Activated CD4-positive, alpha-beta T cell treated with anti-CD3 and anti-CD28 coated beads for 1 hour (primary cell): Measurements from ENCODE around the gene SELENOF.

Experiments used
- DNase-seq: peaks from one replicate; pipeline ENCODE4 v3.0.0-alpha.2; 2020

Gene SELENOF

DNA sequence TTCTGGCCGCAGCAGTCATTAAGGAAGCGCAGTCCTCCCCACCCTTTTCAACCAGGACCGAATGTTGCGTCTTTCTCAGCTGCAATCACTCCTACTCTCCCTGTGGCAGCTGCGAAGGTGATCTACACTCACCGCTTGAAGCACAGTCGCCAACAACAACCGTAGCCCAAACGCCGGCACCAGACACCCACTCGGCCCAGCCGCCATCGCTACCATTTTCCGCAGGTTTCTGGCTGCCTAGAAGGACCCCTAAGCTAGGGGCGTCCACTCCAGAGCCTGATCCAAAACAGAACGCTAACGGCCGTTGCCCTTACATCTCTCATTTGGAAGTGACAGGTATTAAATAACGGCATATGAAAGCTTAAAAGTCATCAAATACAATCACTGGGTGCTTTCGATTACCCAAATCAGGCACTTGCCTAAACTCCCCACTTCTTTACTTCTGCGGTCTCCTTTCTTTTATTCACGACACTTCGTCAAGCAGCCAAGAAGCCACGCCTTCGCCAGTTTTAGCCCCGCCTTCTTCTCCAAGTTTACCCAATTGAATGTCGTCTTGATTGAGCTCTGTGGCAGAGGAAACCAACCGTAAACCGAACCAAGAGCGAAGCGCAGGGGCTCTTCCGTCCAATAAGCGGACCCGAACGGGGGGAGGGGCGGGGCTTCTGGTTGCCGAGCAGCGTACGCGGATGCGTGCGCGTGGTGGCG lies at the start of gene SELENOF:
Gene SELENOF, minus strand, starts transcription at position 231 of the 705 bp plus-strand sequence. Its CDS starts 15 bp downstream, at position 216.
- DNase-seq, result peak; percentile 97

DNA sequence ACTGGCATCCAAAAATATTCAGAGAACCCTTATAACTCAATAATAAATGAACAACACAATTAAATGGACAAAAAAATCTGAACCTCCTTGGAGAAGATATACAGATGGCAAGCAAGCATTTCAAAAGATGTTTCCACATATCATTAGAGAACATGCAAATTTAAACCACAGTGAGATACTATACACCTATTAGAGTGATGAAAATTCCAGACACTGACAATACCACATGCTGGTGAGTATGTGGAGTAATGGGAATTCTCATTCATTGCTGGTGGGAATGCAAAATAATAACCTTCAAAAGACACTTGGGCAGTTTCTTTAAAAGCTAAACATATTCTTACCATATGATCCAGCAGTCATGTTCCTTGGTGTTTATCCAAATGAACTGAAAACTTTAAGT lies 46.6 kb upstream of the SELENOF start:
- no peak for DNase-seq

GRCh38 chr1:86957221-86957620 lies 43.3 kb upstream of the SELENOF start:
- no peak for DNase-seq

- DNase-seq, result no peak
Measured at GRCh38 chr1:86956221-86956620, 42.3 kb upstream of the SELENOF start.

GRCh38 chr1:86955678-86956077 lies 41.8 kb upstream of the SELENOF start:
- DNase-seq, result no peak

GRCh38 chr1:86953167-86953566 lies 39.2 kb upstream of the SELENOF start:
- DNase-seq, result no peak

DNA sequence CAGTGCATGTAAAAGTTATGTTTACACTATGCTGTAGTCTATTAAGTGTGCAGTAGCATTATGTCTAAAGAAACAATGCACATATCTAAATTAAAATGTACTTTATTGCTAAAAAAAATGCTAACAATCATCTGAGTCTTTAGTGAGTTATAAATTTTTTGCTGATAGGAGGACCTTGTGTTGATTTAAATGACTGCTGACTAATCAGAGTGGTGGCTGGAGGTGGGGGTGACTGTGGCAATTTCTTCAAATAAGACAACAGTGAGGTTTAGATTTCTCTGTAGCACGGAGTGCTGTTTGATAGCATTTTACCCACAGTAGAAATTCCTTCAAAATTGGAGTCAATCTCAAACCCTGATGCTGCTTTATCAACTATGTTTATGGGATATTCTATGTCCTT lies 37.5 kb upstream of the SELENOF start:
- DNase-seq, result no peak

GRCh38 chr1:86950712-86951419 lies 36.9 kb upstream of the SELENOF start:
- no peak for DNase-seq

- DNase-seq, result no peak
Measured at GRCh38 chr1:86948212-86948611, 34.3 kb upstream of the SELENOF start.

DNA sequence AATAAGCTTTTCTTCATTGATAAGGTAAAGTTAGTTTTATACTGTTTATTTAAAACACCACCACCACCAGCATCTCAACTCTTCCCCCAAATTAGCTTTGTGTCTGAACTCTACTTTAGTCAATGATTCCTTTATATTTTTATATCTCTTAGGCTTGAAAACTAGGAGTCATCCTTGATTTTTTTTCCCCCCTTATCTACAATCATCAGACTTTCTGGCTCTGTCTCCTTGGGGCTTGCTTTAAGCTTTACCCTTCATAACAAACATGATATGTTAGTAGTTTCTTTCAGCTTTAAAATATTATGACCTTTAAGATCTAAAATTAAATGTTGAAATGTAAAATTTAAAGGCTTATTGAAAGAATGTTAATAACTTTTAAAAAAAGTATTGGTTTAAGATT lies 28.8 kb upstream of the SELENOF start:
- no peak for DNase-seq

DNA sequence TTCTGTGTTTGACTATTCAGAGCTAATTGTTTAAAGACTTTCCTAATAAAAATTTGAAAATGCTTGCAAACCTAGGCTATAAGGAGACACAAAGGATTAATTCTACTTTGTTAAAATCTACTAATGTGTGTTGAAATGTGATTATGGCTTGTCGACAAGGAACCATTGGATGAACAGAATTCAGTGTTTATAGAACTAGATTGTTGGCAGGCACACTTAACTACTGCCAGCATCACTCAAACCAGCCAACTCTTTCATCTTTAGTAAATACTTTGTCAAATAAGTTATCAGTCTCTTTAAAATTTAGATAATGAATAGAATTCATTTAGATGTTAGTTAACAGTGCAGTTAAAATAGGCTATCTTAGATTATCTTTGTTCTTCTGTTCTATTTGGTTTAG lies 28.1 kb upstream of the SELENOF start:
- DNase-seq, result no peak

DNA sequence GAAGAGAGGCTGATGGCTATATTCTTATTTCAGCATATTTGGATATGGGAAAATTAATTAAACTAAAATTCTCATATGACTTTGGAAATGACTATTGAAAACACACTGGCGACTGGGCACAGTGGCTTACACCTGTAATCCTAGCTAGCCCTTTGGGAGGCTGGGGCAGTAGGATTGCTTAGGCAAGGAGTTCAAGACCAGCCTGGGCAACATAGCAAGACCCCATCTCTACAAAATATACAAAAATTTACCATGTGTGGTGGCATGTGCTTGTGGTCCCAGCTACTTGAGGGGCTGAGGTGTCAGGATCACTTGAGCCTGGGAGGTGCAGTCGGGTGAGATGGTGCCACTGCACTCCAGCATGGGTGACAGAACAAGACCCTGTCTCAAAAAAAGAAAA lies 26.7 kb upstream of the SELENOF start:
- no peak for DNase-seq

DNA sequence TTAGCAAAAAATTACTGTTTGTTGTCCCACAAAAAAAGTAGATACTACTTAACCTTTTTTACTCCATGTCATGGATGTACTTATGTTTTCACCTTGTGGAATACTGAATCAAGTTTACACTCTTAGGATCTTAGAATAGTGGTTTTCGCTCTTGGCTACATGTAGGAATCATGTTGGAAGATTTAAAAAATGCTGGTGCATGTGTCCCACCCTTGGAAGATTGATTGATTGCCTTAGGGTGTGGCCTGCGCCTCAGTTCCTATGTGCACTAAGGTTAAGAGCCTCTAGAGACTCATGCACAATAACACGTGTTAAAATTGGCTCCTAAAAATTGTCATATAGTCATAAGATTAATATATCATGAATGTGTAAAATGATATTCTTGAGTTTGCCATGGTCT lies 25.5 kb upstream of the SELENOF start:
- DNase-seq, result no peak

GRCh38 chr1:86938855-86939254 lies 24.9 kb upstream of the SELENOF start:
- no peak for DNase-seq

DNA sequence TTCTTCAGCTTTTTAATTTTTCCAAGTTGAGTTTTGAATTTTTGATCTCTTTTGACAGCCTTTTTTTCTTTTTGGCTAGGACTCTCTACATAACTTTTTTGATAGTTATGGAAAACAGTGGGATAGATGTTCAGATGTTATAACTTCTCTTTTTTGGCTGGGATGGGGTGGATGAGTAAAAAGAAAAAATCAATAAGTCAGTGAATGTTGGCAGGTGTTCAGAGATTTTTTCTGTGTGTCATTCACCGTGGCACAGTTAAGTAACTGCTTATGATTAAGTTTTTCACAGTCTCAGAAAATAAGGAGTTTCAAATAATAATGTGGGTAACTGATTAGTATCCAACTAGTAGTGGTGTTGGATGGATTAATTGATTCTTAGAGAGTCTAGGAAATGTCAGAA lies 24.5 kb upstream of the SELENOF start:
- no peak for DNase-seq

- DNase-seq, result no peak
Measured at GRCh38 chr1:86933562-86934377, 19.8 kb upstream of the SELENOF start.

- DNase-seq, result no peak
Measured at GRCh38 chr1:86933051-86933450, 19.1 kb upstream of the SELENOF start.

- no peak for DNase-seq
Measured at GRCh38 chr1:86928819-86929218, 14.9 kb upstream of the SELENOF start.

DNA sequence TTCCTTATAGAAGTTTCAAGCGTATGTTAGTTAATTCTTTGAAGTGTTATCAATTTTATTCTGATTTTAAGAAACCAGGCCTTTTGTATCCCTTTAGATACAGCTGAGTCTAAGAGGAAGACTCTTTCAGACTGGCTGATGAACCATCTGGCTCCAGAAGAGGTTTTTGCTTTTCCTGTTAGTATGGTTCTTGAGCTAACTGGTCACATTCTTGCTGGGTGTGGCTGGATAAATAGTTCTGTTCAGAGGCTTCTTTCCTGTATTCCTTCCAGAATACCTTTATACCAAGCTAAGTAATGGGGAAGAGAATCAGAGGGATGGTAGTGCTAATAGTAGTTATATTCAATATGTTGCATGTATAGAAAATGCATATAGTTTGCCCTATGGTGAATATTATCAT lies 13.0 kb upstream of the SELENOF start:
- no peak for DNase-seq

DNA sequence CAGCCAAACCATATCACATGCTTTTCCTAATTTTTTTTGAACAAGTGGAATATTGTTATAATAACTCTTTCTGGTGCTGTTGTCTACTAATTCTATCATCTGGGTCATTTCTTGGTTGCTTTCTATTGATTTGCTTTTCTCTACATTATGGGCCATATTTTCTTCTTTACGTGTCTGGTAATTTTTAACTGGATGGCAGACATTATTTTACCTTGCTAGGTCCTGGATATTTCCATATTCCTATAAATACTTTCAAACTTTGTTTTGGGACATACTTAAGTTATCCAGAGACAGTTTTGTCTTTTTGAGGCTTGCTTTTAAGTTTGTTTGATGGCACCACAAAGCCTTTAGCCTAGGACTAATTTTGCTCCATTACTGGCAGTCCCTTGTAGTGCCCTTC lies 11.8 kb upstream of the SELENOF start:
- DNase-seq, result no peak

DNA sequence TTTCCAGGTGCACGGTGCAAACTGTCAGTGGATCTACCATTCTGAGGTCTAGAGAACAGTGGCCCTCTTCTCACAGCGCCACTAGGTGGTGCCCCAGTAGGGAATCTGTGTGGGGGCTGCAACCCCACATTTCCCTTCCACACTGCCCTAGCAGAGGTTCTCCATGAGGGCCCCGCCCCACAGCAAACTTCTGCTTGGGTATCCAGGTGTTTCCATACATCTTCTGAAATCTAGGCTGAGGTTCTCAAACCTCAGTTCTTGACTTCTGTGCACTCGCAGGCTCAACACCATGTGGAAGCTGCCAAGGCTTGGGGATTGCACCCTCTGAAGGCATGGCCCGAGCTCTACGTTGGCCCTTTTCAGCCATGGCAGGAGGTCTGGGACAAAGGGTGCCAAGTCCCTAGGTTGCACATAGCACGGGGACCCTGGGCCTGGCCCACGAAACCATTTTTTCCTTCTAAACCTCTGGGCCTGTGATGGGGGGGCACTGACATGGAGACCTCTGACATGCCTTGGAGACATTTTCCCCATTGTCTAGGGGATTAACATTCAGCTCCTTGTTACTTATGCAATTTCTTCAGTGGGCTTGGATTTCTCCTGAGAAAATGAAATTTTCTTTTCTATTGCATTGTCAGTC lies 10.5 kb upstream of the SELENOF start:
- DNase-seq, result no peak

GRCh38 chr1:86922445-86922844 lies 8.5 kb upstream of the SELENOF start:
- no peak for DNase-seq

DNA sequence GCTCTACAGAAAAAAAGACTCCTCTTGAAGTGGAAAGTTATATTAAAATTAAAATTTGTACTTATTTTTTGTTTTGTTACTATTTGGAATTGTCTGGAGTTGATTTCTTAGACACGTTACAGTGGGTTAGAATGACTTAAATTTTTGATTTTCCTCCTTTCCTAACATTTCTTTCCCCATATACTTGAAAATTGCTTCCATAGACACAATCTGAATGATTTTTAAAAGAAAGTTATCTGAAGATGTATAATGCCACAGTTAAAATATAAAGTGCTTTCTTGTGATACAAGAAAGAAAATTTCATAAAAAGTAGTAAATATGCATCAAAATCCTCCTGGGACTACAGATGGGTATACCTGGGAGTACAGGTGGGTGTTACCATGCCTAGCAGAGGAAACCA lies 2.8 kb upstream of the SELENOF start:
- DNase-seq, result no peak
